ENCODE measurements around the gene LRP1. TPM values are rescaled to one million over a fixed set of nuclear protein-coding genes. Genes with fewer than 3 reads are reported as not detected.
A peak's percentile ranks its signal among the peaks of the same experiment; 100 is the strongest.
"Not testable (repeated sequence)": the region's sequence is repeated elsewhere in the genome, so short reads cannot be mapped to it uniquely, and the experiment has no call there.

The LRP1 gene
- total and polyA plus RNA-seq, 2 experiments from 2014 or later = 28.5 to 77.5 TPM

DNA sequence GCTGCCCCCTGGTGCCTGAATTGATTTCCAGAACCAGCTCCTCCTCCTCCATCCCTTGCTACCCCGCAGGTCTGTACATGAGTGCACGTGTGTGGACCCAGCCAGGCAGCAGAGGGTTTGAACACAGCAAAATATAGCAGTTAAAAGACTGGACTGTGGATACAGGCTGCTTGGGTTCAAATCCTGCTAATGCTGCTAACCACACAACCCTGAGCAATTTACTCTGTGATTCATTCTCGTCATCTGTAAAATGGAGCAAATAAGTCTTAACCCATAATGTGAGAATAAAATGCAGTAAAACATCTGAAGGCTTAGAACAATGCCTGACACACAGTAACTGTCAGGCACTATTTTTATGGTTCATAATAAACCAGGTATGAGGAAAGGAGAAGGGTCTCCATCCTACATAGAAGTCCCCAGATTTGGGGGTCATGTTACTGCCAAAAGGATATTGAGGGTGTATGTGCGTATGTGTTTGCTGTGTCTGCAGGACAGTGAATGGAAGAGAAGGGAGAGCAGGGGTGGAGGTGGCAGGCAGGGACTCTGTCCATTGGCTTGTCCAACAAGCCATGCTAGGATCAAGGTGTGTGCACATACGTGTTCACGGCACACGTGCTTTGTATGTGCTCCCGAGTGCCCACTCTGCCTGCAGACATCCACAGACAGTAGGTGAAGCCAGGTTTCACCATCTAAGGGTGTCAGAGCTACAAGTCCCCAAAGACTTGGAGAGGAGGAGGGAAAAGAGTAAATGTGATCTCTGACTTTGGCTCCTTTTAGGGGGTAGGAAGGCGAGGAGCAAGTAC is 15.6 kb upstream of the LRP1 start:
- no peak for DNase-seq (ENCODE audit: low read depth in 1 of 2, low spot score in 1 of 2)

DNA sequence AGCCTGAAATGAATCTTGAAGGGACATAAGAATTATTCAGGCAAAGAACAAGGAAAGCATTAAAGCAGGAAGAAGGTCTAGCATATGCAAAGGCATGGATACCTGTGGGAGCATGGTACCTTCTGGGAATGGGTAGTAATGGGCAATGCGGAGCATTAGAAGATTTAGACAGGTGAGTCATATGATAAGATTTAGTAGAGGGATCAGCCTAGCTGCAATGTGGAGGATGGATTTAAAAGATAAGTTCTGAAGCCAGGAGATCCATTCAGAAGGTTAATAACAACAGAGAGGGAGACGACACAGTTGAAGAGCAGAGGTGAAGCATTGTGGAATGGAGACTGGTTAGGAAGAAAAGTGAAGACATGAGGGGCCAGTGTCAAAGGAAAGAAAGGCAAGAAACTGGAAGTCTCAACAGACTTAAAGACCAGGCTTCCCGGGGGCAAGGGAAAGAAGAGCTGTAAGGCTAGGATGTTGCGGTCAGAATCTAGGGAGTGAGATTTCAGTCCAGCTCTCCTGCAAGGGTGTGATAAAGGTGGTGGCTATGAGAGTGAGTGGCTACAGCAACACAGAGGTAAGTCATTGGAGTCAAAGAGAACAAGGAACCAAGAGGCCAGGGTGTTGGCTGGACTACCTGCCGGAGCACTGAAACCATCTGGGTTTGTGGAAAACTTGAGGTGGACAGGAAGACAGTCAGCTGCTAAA is 11.6 kb upstream of the LRP1 start:
- H3K27me3 ChIP-seq = no peaks in the 10 kb centered on the region
- TF ChIP-seq, protein P1, sequence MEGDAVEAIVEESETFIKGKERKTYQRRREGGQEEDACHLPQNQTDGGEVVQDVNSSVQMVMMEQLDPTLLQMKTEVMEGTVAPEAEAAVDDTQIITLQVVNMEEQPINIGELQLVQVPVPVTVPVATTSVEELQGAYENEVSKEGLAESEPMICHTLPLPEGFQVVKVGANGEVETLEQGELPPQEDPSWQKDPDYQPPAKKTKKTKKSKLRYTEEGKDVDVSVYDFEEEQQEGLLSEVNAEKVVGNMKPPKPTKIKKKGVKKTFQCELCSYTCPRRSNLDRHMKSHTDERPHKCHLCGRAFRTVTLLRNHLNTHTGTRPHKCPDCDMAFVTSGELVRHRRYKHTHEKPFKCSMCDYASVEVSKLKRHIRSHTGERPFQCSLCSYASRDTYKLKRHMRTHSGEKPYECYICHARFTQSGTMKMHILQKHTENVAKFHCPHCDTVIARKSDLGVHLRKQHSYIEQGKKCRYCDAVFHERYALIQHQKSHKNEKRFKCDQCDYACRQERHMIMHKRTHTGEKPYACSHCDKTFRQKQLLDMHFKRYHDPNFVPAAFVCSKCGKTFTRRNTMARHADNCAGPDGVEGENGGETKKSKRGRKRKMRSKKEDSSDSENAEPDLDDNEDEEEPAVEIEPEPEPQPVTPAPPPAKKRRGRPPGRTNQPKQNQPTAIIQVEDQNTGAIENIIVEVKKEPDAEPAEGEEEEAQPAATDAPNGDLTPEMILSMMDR (IDR thresholded peaks at IDR 0.05; ENCODE audit: low read depth, low read length) = no peak
- no peaks in the 10 kb centered on the region for H3K36me3 ChIP-seq
- H3K27ac ChIP-seq = no peak overlapping the region
- DNase-seq (ENCODE audit: low read depth in 1 of 2, low spot score in 1 of 2) = no peak
- no peaks in the 10 kb centered on the region for H3K9me3 ChIP-seq (ENCODE audit: low read depth)
- no peaks in the 10 kb centered on the region for H3K4me1 ChIP-seq (ENCODE audit: low read depth)
- H3K4me3 ChIP-seq = no peak overlapping the region

More for the DNA sequence above, 15.6 kb upstream of the LRP1 start:
- H3K27me3 ChIP-seq = no peaks in the 10 kb centered on the region
- no peaks in the 10 kb centered on the region for H3K9me3 ChIP-seq (ENCODE audit: low read depth)
- H3K36me3 ChIP-seq = no peaks in the 10 kb centered on the region
- H3K4me3 ChIP-seq = peak overlapping the region; percentile 31
- H3K27ac ChIP-seq = peak overlapping the region; percentile 88
- H3K4me1 ChIP-seq (ENCODE audit: low read depth) = peaks cover 14% of the 10 kb centered on the region
- TF ChIP-seq, protein P1 (IDR thresholded peaks at IDR 0.05; ENCODE audit: low read depth, low read length) = peak; percentile 81

DNA sequence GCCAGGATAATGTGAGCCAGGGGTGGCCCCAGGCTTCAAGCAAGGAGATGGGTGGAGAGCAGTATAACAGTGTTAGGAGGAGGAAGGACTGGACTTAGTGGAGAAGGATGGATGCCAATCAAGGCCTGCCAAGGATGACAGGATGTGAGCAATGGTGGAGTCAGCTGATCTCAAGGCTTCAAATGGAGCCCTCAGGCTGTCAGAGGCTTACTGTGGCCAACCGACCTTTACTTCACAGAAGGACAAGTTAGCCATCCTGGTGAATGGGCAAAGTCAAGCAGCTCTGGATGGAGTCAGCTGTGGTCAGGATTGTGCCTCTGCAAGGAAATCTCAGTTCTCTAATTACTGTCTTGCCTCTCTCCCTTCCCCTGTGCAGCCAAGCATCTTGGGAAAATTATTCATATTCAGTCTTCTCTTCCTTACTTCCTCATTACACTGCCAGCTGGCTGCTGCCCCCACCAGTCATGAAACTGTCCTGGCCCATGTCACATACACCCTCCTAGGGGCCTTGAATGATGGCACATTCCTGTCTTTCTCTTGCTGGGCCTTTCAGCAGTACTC is 9.5 kb upstream of the LRP1 start:
- no peak for DNase-seq (ENCODE audit: low read depth in 1 of 2, low spot score in 1 of 2)
- Histone ChIP-seq H3K4me1 (ENCODE audit: low read depth) (no peaks in the 10 kb centered on the region), H3K4me3 (no peak overlapping the region), H3K27ac (no peak overlapping the region), H3K36me3 (no peaks in the 10 kb centered on the region), H3K9me3 (ENCODE audit: low read depth) (no peaks in the 10 kb centered on the region), H3K27me3 (no peaks in the 10 kb centered on the region)
- TF ChIP-seq, protein P1 (IDR thresholded peaks at IDR 0.05; ENCODE audit: low read depth, low read length) = no peak

GRCh38 chr12:57119294-57120085 is 8.8 kb upstream of the LRP1 start:
- Histone ChIP-seq H3K4me3 (no peak overlapping the region), H3K4me1 (ENCODE audit: low read depth) (no peaks in the 10 kb centered on the region), H3K36me3 (no peaks in the 10 kb centered on the region), H3K9me3 (ENCODE audit: low read depth) (no peaks in the 10 kb centered on the region), H3K27me3 (no peaks in the 10 kb centered on the region), H3K27ac (no peak overlapping the region)
- TF ChIP-seq, protein P1 (IDR thresholded peaks at IDR 0.05; ENCODE audit: low read depth, low read length) = no peak
- DNase-seq (ENCODE audit: low read depth in 1 of 2, low spot score in 1 of 2) = no peak

GRCh38 chr12:57120718-57121117 is 7.6 kb upstream of the LRP1 start:
- not testable (repeated sequence) for H3K4me3 ChIP-seq; H3K27me3 ChIP-seq; H3K4me1 ChIP-seq (ENCODE audit: low read depth); H3K27ac ChIP-seq; DNase-seq (ENCODE audit: low read depth in 1 of 2, low spot score in 1 of 2); H3K9me3 ChIP-seq (ENCODE audit: low read depth); H3K36me3 ChIP-seq

Data from cardiac muscle cell (in vitro differentiated cells and primary cell).